Naive thymus-derived CD4-positive, alpha-beta T cell (primary cell): Measurements from ENCODE around the gene OSBPL6. TPM values are rescaled to one million over a fixed set of nuclear protein-coding genes. Genes with fewer than 3 reads are reported as not detected.
"Not testable (repeated sequence)": the region's sequence is repeated elsewhere in the genome, so short reads cannot be mapped to it uniquely, and the experiment has no call there.

Experiments
- ATAC-seq: fragments of 150-1000 bp; cut with Tn5 transposase; 2 replicates; pipeline ENCODE4 v1.10.0; 2021; ENCODE audit warnings: mild to moderate bottlenecking, moderate library complexity
- CTCF ChIA-PET: fragments of 350-600 bp; sonication (Branson Sonifier 250); formaldehyde crosslinking; loops from one replicate; lab custom pipeline; 2021; ENCODE audit warnings: antibody characterized with exemption; lab: Charles Lee
- POLR2A ChIA-PET: fragments of 350-600 bp; sonication (Branson Sonifier 250); formaldehyde crosslinking; loops from one replicate; lab custom pipeline; 2021; ENCODE audit warnings: antibody characterized with exemption, inconsistent platforms; lab: Charles Lee
- DNase-seq, 9 donors: peaks; one replicate each; pipeline versions ENCODE4 v3.0.0 to v3.0.0-alpha.2; 2020 to 2022; ENCODE audit warnings: mixed read lengths in 1 of 9
- H3K27ac ChIP-seq: one replicate; pipeline ENCODE4 v1.7.0; 2013; ENCODE audit warnings: mild to moderate bottlenecking, low read depth, low read length, moderate library complexity
- H3K27me3 ChIP-seq, 2 donors: one replicate each; pipeline ENCODE4 v1.7.0; 2013; ENCODE audit warnings: low read length in 2 of 2, mild to moderate bottlenecking in 2 of 2, moderate library complexity in 2 of 2; ENCODE audit not compliant: control insufficient read depth in 2 of 2, insufficient read depth in 2 of 2
- H3K36me3 ChIP-seq, 3 experiments: 1 replicate in 2 of 3; 2 replicates in 1 of 3; pipeline ENCODE4 v1.7.0; 2013; ENCODE audit warnings: low read length in 3 of 3, mild to moderate bottlenecking in 3 of 3, moderate library complexity in 1 of 3; ENCODE audit not compliant: insufficient read depth in 3 of 3, control insufficient read depth in 2 of 3
- H3K4me1 ChIP-seq, 2 donors: one replicate each; pipeline ENCODE4 v1.7.0; 2013; ENCODE audit warnings: low read length in 2 of 2, mild to moderate bottlenecking in 2 of 2, moderate library complexity in 1 of 2; ENCODE audit not compliant: control insufficient read depth in 2 of 2, insufficient read depth in 2 of 2
- H3K4me3 ChIP-seq: 2 replicates; pipeline ENCODE4 v1.7.0; 2013; ENCODE audit warnings: mild to moderate bottlenecking, low read length
- H3K9me3 ChIP-seq, 3 experiments: 1 replicate in 2 of 3; 2 replicates in 1 of 3; pipeline ENCODE4 v1.7.0; 2013; ENCODE audit warnings: low read length in 3 of 3; ENCODE audit not compliant: control insufficient read depth in 2 of 3
- H3K27ac Mint-ChIP-seq, 9 donors: one replicate each; pipeline ENCODE4 v1.8.0; 2020 to 2022; ENCODE audit warnings: mixed read lengths in 9 of 9, mild to moderate bottlenecking in 8 of 9, moderate library complexity in 5 of 9, inconsistent platforms in 2 of 9
- H3K27me3 Mint-ChIP-seq, 5 donors: one replicate each; pipeline ENCODE4 v1.8.0; 2021 to 2022; ENCODE audit warnings: mixed read lengths in 5 of 5, mild to moderate bottlenecking in 1 of 5
- H3K36me3 Mint-ChIP-seq, 5 donors: one replicate each; pipeline ENCODE4 v1.8.0; 2020 to 2022; ENCODE audit warnings: mixed read lengths in 5 of 5, mild to moderate bottlenecking in 3 of 5, inconsistent platforms in 1 of 5
- H3K4me1 Mint-ChIP-seq, 7 donors: one replicate each; pipeline ENCODE4 v1.8.0; 2020 to 2022; ENCODE audit warnings: mixed read lengths in 7 of 7, mild to moderate bottlenecking in 3 of 7, inconsistent platforms in 1 of 7
- H3K4me3 Mint-ChIP-seq, 10 donors: one replicate each; pipeline ENCODE4 v1.8.0; 2020 to 2022; ENCODE audit warnings: mild to moderate bottlenecking in 10 of 10, mixed read lengths in 10 of 10, moderate library complexity in 6 of 10, inconsistent platforms in 2 of 10
- H3K9me3 Mint-ChIP-seq, 11 donors: one replicate each; pipeline ENCODE4 v1.8.0; 2020 to 2022; ENCODE audit warnings: mixed read lengths in 11 of 11, mild to moderate bottlenecking in 4 of 11, inconsistent platforms in 1 of 11, moderate library complexity in 1 of 11
- intact Hi-C, 2 donors: fragments of 100-400 bp; cut with micrococcal nuclease; formaldehyde crosslinking; loops; one replicate each; pipeline ENCODE4 v1.15.1; 2023
- polyA plus RNA-seq, 2 donors: library from polyadenylated mRNA; unstranded; fragments of 300-500 nt; fragmentation: Illumina TruSeq; gene quantifications; one replicate each; pipeline ENCODE4 v1.2.3, GENCODE V29; 2021
- total RNA-seq, 6 experiments: library from RNA in 5 of 6; stranded (reverse) in 5 of 6; gene quantifications; 1 replicate in 5 of 6; 2 replicates in 1 of 6; pipeline ENCODE4 v1.2.3 and lab custom pipeline; 2021 to 2026

Gene OSBPL6
- total RNA-seq (1 to 10 TPM in 1 of 5 experiments, under 1 TPM in 3, not detected in 1; 0.05 to 1.1 (median 0.44) TPM), polyA plus RNA-seq (under 1 TPM in 1 of 2 donors, not detected in 1; 0.71 TPM), total RNA-seq (lab: John Stamatoyannopoulos, UW) (0.40 reads per million)

DNA sequence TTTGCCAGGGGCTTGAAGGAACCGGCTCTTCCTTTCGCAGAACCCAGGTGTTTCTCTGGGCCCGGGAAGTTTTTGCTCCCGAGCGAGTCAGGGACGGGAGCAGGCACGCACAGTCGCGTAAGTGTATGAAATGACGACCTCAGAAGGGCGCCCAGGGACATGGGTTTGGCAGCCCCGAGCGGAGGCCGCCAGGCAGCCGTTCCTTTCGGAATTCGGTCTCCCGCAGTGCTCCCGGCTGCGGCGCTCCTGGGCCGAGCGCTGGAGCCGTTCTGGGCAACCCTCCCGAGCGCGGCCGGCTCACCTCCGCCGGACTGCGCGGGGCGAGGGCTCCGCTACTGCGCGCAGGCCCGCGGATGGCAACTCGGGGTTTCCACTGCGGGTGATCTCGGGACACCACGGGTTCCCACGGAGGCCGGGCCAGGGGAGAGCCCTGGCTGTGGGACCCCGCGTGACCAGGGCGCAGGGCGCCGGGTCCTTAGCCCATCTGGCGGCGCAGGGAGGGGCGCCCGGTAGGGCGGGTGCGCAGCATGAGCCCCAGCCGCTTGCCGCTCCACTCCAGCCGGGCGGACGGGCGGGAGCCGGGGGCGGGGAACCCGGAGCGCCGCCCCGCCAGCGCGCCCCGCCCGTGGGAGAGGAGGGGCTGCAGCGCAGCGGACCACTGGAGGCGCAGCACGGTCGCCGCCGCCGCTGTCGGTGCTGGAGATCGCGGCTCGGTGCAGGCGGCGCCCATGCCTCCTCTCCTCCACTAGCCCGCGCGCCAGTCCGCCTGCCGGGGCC is at the start of gene OSBPL6:
Gene OSBPL6, plus strand, starts transcription at position 690 of the 777 bp plus-strand sequence. CDS start 111,673 bp downstream, outside the sequence.
- peaks cover 6% of the 10 kb centered on the region in 2 donors for H3K4me1 ChIP-seq

GRCh38 chr2:178152033-178152432 is 42.3 kb upstream of the OSBPL6 start:
- no peaks in the 10 kb centered on the region for H3K36me3 ChIP-seq
- no peak overlapping the region for H3K4me3 Mint-ChIP-seq
- H3K4me1 ChIP-seq: no peaks in the 10 kb centered on the region
- ChIA-PET POLR2A (no interaction called here), CTCF (no interaction called here)
- H3K4me1 Mint-ChIP-seq: peaks cover 0 to 1% (median 0%) of the 10 kb centered on the region in 7 donors
- intact Hi-C loops: no loop called here
- H3K9me3 ChIP-seq: no peaks in the 10 kb centered on the region
- DNase-seq (no peak), ATAC-seq (no peak)
- peaks cover 0 to 13% (median 8%) of the 10 kb centered on the region in 11 donors for H3K9me3 Mint-ChIP-seq
- H3K27ac Mint-ChIP-seq: no peak overlapping the region
- H3K36me3 Mint-ChIP-seq: peaks cover 0 to 10% (median 5%) of the 10 kb centered on the region in 5 donors
- H3K27me3 Mint-ChIP-seq: peaks cover 14 to 45% (median 25%) of the 10 kb centered on the region in 5 donors
- H3K4me3 ChIP-seq: no peak overlapping the region
- no peaks in the 10 kb centered on the region for H3K27me3 ChIP-seq
- no peak overlapping the region for H3K27ac ChIP-seq

More for the DNA sequence above, at the start of gene OSBPL6:
- POLR2A ChIA-PET: no interaction called here
- Mint-ChIP-seq H3K27ac (no peak within 1 kb of the TSS), H3K36me3 (no peaks in the 10 kb centered on the region), H3K4me1 (peaks cover 6 to 19% (median 13%) of the 10 kb centered on the region in 7 donors), H3K4me3 (peak within 1 kb of the TSS; percentile 56 to 83 (median 77)), H3K27me3 (peaks cover 45 to 59% (median 54%) of the 10 kb centered on the region in 5 donors), H3K9me3 (no peaks in the 10 kb centered on the region)
- CTCF ChIA-PET: no interaction called here
- DNase-seq (peak; percentile 10 to 82 (median 41)), ATAC-seq (peak; percentile 87)
- H3K36me3 ChIP-seq: no peaks in the 10 kb centered on the region
- H3K4me3 ChIP-seq: peak within 1 kb of the TSS; percentile 46
- no peak within 1 kb of the TSS for H3K27ac ChIP-seq
- peaks cover 18% of the 10 kb centered on the region in 2 donors for H3K27me3 ChIP-seq
- no peaks in the 10 kb centered on the region for H3K9me3 ChIP-seq
- intact Hi-C loops: loop anchor here in 1 of 2 donors (1.0 to 10.0 kb wide), 8 partner anchors 82 to 1813 kb away; partner anchors contain the start of genes CWC22, FKBP7, PJVK and PRKRA

GRCh38 chr2:178152542-178152941 is 41.8 kb upstream of the OSBPL6 start:
- ChIA-PET POLR2A (no interaction called here), CTCF (no interaction called here)
- ATAC-seq: no peak
- H3K9me3 Mint-ChIP-seq: peaks cover 0 to 13% (median 8%) of the 10 kb centered on the region in 11 donors
- H3K4me3 Mint-ChIP-seq: no peak overlapping the region
- no peaks in the 10 kb centered on the region for H3K36me3 ChIP-seq
- H3K4me1 Mint-ChIP-seq: peaks cover 0 to 1% (median 0%) of the 10 kb centered on the region in 7 donors
- H3K27me3 ChIP-seq: no peaks in the 10 kb centered on the region
- no peak overlapping the region for H3K4me3 ChIP-seq
- no peak overlapping the region for H3K27ac ChIP-seq
- H3K27me3 Mint-ChIP-seq: peaks cover 14 to 45% (median 24%) of the 10 kb centered on the region in 5 donors
- no peaks in the 10 kb centered on the region for H3K4me1 ChIP-seq
- intact Hi-C loops: no loop called here
- peaks cover 0 to 10% (median 5%) of the 10 kb centered on the region in 5 donors for H3K36me3 Mint-ChIP-seq
- no peak overlapping the region for H3K27ac Mint-ChIP-seq
- no peak for DNase-seq
- no peaks in the 10 kb centered on the region for H3K9me3 ChIP-seq

DNA sequence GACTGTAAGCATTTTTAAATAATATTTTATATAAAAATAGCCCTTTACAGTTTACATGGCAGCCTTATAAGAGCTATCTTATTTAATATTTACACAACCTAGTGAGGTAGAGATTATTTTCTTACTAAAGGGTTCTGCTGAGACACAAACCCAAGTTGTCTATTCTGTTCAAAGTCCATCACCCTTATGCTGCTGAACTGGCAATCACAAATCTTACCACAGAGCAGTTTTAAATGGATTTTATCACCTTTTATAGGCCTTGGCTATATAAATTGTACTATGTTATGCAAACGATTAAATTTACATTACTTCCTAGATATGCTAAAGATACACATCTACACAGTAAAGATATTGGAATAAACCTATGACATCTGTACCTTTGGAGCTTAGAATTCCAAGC is 41.3 kb upstream of the OSBPL6 start:
- peaks cover 12 to 45% (median 24%) of the 10 kb centered on the region in 5 donors for H3K27me3 Mint-ChIP-seq
- CTCF ChIA-PET: no interaction called here

GRCh38 chr2:178153878-178154277 is 40.4 kb upstream of the OSBPL6 start:
- POLR2A ChIA-PET, DNase-seq, H3K27me3 ChIP-seq, H3K4me1 ChIP-seq, H3K36me3 Mint-ChIP-seq, intact Hi-C loops, H3K9me3 ChIP-seq, H3K36me3 ChIP-seq, H3K27ac ChIP-seq, H3K4me1 Mint-ChIP-seq, H3K4me3 Mint-ChIP-seq, H3K27ac Mint-ChIP-seq, ATAC-seq, H3K4me3 ChIP-seq, CTCF ChIA-PET: not testable (repeated sequence)
- Mint-ChIP-seq H3K27me3 (peaks cover 19 to 50% (median 23%) of the 10 kb centered on the region in 5 donors), H3K9me3 (peaks cover 0 to 13% (median 8%) of the 10 kb centered on the region in 11 donors)

More for the DNA sequence above, 41.3 kb upstream of the OSBPL6 start:
- DNase-seq: no peak
- Histone ChIP-seq H3K4me3 (no peak overlapping the region), H3K36me3 (no peaks in the 10 kb centered on the region), H3K9me3 (no peaks in the 10 kb centered on the region), H3K27me3 (no peaks in the 10 kb centered on the region), H3K4me1 (no peaks in the 10 kb centered on the region), H3K27ac (no peak overlapping the region)
- POLR2A ChIA-PET: no interaction called here
- Mint-ChIP-seq H3K4me1 (peaks cover 0 to 1% (median 0%) of the 10 kb centered on the region in 7 donors), H3K27ac (no peak overlapping the region), H3K4me3 (no peak overlapping the region), H3K36me3 (peaks cover 0 to 10% (median 5%) of the 10 kb centered on the region in 5 donors), H3K9me3 (peaks cover 0 to 13% (median 8%) of the 10 kb centered on the region in 11 donors)
- intact Hi-C loops: no loop called here
- no peak for ATAC-seq

DNA sequence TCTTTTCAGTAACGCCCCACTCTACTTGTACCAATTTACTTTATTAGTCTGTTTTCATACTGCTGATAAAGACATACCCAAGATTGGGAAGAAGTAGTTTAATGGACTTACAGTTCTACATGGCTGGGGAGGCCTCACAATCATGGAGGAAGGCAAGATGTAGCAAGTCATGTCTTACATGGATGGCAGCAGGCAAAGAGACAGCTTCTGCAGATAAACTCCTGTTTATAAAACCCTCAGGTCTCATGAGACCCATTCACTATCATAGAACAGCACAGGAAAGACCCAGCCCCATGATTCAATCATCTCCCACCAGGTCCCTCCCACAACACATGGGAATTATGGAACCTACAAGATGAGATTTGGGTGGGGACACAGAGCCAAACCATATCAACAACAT is 38.8 kb upstream of the OSBPL6 start:
- ChIA-PET POLR2A (interaction anchor here (0.6 kb wide), 1 partner anchor 20 kb away, joined by 4 read pairs; no protein-coding TSS in a partner anchor), CTCF (no interaction called here)
- Mint-ChIP-seq H3K9me3 (peaks cover 0 to 13% (median 8%) of the 10 kb centered on the region in 11 donors), H3K27ac (no peak overlapping the region), H3K36me3 (peaks cover 0 to 10% (median 5%) of the 10 kb centered on the region in 5 donors), H3K4me3 (no peak overlapping the region), H3K27me3 (peaks cover 16 to 56% (median 25%) of the 10 kb centered on the region in 5 donors), H3K4me1 (no peaks in the 10 kb centered on the region)
- H3K27ac ChIP-seq: no peak overlapping the region
- no peak overlapping the region for H3K4me3 ChIP-seq
- no peaks in the 10 kb centered on the region for H3K9me3 ChIP-seq
- no peaks in the 10 kb centered on the region for H3K27me3 ChIP-seq
- H3K36me3 ChIP-seq: no peaks in the 10 kb centered on the region
- ATAC-seq (no peak), DNase-seq (no peak)
- intact Hi-C loops: no loop called here
- H3K4me1 ChIP-seq: no peaks in the 10 kb centered on the region
